ENCODE data around the gene COG4.

The COG4 gene

GRCh38 chr16:70437582-70438557 lies 85.5 kb downstream of the COG4 start:
- Histone ChIP-seq H3K36me3 (ENCODE audit: control insufficient read depth in 1 of 2, insufficient read depth in 2 of 2, low read length in 2 of 2) (peaks cover 0 to 4% of the 10 kb centered on the region in 2 donors), H3K27ac (ENCODE audit: low read length) (peak overlapping the region; percentile 60), H3K9me3 (ENCODE audit: control insufficient read depth in 1 of 2, low read length in 2 of 2) (no peaks in the 10 kb centered on the region), H3K4me1 (ENCODE audit: control insufficient read depth in 1 of 2, insufficient read depth in 2 of 2, low read length in 2 of 2) (peaks cover 20 to 40% of the 10 kb centered on the region in 2 donors), H3K27me3 (ENCODE audit: low read depth, low read length) (no peaks in the 10 kb centered on the region), H3K4me3 (ENCODE audit: low read depth in 1 of 2, low read length in 2 of 2) (peak overlapping the region; percentile 83 to 84)

DNA sequence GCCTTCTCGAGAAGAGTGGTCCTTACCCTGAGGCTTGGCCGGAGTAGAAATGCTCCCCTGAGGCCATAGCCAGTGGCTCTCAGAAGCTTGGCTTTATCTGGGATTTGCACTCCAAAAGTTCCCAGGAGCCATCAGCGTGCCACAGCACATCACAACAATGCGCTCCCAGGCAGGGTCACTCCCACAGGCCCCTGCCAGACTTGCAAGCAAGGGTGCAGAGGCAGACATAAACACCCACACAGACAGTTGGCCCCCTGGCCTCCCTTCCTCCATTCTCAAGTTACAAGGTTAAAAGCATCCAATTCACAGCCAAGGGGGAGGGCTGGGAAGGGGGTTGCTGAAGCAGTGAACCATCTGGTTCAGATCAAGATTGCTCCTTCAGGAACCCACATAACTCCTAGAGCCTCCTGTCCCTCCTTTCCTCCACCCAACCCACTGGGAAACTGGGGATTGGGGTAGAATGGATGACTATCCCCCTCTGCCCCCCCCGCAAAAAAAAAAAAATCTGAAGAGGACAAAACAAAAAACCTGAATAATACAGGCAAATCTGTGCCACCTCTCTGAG lies 86.3 kb downstream of the COG4 start:
- Histone ChIP-seq H3K9me3 (ENCODE audit: control insufficient read depth in 1 of 2, low read length in 2 of 2) (no peaks in the 10 kb centered on the region), H3K4me3 (ENCODE audit: low read depth in 1 of 2, low read length in 2 of 2) (peak overlapping the region; percentile 83 to 84), H3K36me3 (ENCODE audit: control insufficient read depth in 1 of 2, insufficient read depth in 2 of 2, low read length in 2 of 2) (peaks cover 0 to 4% of the 10 kb centered on the region in 2 donors), H3K27me3 (ENCODE audit: low read depth, low read length) (no peaks in the 10 kb centered on the region), H3K27ac (ENCODE audit: low read length) (no peak overlapping the region), H3K4me1 (ENCODE audit: control insufficient read depth in 1 of 2, insufficient read depth in 2 of 2, low read length in 2 of 2) (peaks cover 24 to 47% of the 10 kb centered on the region in 2 donors)

GRCh38 chr16:70434484-70435260 lies 88.7 kb downstream of the COG4 start:
- peaks cover 39 to 64% of the 10 kb centered on the region in 2 donors for H3K4me1 ChIP-seq (ENCODE audit: control insufficient read depth in 1 of 2, insufficient read depth in 2 of 2, low read length in 2 of 2)
- H3K27ac ChIP-seq (ENCODE audit: low read length) = no peak overlapping the region

GRCh38 chr16:70433458-70434103 lies 89.8 kb downstream of the COG4 start:
- Histone ChIP-seq H3K36me3 (ENCODE audit: control insufficient read depth in 1 of 2, insufficient read depth in 2 of 2, low read length in 2 of 2) (peaks cover 0 to 4% of the 10 kb centered on the region in 2 donors), H3K9me3 (ENCODE audit: control insufficient read depth in 1 of 2, low read length in 2 of 2) (no peaks in the 10 kb centered on the region), H3K27ac (ENCODE audit: low read length) (peak overlapping the region; percentile 46), H3K4me1 (ENCODE audit: control insufficient read depth in 1 of 2, insufficient read depth in 2 of 2, low read length in 2 of 2) (peaks cover 44 to 66% of the 10 kb centered on the region in 2 donors), H3K27me3 (ENCODE audit: low read depth, low read length) (no peaks in the 10 kb centered on the region), H3K4me3 (ENCODE audit: low read depth in 1 of 2, low read length in 2 of 2) (peak overlapping the region in 1 of 2 donors; percentile 10)

More at GRCh38 chr16:70434484-70435260, 88.7 kb downstream of the COG4 start:
- peaks cover 0 to 4% of the 10 kb centered on the region in 2 donors for H3K36me3 ChIP-seq (ENCODE audit: control insufficient read depth in 1 of 2, insufficient read depth in 2 of 2, low read length in 2 of 2)
- no peaks in the 10 kb centered on the region for H3K27me3 ChIP-seq (ENCODE audit: low read depth, low read length)
- H3K9me3 ChIP-seq (ENCODE audit: control insufficient read depth in 1 of 2, low read length in 2 of 2) = no peaks in the 10 kb centered on the region
- no peak overlapping the region for H3K4me3 ChIP-seq (ENCODE audit: low read depth in 1 of 2, low read length in 2 of 2)

DNA sequence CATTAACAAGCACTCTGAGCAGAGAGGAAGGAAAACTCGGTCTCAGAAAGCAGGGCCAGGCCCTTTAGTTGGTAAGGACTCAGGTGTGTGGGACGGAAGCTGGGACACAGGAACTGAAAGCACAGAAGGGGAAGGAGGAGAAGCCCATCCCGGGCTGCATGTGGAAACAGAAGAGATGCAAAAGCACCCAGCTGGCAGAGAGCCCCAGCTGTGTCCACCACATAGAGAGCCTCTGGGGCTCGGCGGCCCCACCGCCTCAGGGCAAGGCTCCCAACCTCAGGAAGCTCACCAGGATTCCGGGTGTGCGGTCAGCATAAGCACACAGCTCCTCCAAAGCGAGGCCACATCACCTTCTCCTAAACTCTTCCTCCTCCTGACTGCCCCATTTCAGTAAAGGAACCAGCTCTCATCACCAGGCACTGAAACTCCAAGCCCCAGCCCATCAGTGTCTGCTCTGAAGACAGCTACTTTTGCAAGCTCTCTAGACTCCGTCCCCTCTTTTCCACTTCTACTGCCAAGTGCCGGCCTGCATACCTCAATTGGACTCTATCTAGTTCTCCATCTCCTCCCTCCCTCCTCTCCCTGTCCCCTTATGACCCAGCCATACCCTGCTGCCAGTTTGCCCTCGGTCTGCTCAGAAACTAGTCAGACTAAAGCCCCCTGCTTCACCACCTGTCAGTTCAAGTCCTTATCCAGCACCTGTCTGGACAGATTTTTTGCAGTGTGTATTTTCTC lies 90.5 kb downstream of the COG4 start:
- peak overlapping the region; percentile 46 for H3K27ac ChIP-seq (ENCODE audit: low read length)
- peaks cover 50 to 68% of the 10 kb centered on the region in 2 donors for H3K4me1 ChIP-seq (ENCODE audit: control insufficient read depth in 1 of 2, insufficient read depth in 2 of 2, low read length in 2 of 2)
- H3K36me3 ChIP-seq (ENCODE audit: control insufficient read depth in 1 of 2, insufficient read depth in 2 of 2, low read length in 2 of 2) = peaks cover 0 to 4% of the 10 kb centered on the region in 2 donors
- H3K4me3 ChIP-seq (ENCODE audit: low read depth in 1 of 2, low read length in 2 of 2) = peak overlapping the region in 1 of 2 donors; percentile 10
- no peaks in the 10 kb centered on the region for H3K27me3 ChIP-seq (ENCODE audit: low read depth, low read length)
- H3K9me3 ChIP-seq (ENCODE audit: control insufficient read depth in 1 of 2, low read length in 2 of 2) = no peaks in the 10 kb centered on the region

GRCh38 chr16:70432356-70432722 lies 91.0 kb downstream of the COG4 start:
- no peaks in the 10 kb centered on the region for H3K9me3 ChIP-seq (ENCODE audit: control insufficient read depth in 1 of 2, low read length in 2 of 2)
- H3K36me3 ChIP-seq (ENCODE audit: control insufficient read depth in 1 of 2, insufficient read depth in 2 of 2, low read length in 2 of 2) = peaks cover 0 to 4% of the 10 kb centered on the region in 2 donors
- peak overlapping the region; percentile 46 for H3K27ac ChIP-seq (ENCODE audit: low read length)
- H3K27me3 ChIP-seq (ENCODE audit: low read depth, low read length) = no peaks in the 10 kb centered on the region
- peak overlapping the region in 1 of 2 donors; percentile 10 for H3K4me3 ChIP-seq (ENCODE audit: low read depth in 1 of 2, low read length in 2 of 2)
- peaks cover 53 to 68% of the 10 kb centered on the region in 2 donors for H3K4me1 ChIP-seq (ENCODE audit: control insufficient read depth in 1 of 2, insufficient read depth in 2 of 2, low read length in 2 of 2)

GRCh38 chr16:70430667-70431536 lies 92.5 kb downstream of the COG4 start:
- Histone ChIP-seq H3K36me3 (ENCODE audit: control insufficient read depth in 1 of 2, insufficient read depth in 2 of 2, low read length in 2 of 2) (peaks cover 0 to 4% of the 10 kb centered on the region in 2 donors), H3K4me3 (ENCODE audit: low read depth in 1 of 2, low read length in 2 of 2) (no peak overlapping the region), H3K4me1 (ENCODE audit: control insufficient read depth in 1 of 2, insufficient read depth in 2 of 2, low read length in 2 of 2) (peaks cover 46 to 68% of the 10 kb centered on the region in 2 donors), H3K27me3 (ENCODE audit: low read depth, low read length) (no peaks in the 10 kb centered on the region), H3K27ac (ENCODE audit: low read length) (peak overlapping the region; percentile 77), H3K9me3 (ENCODE audit: control insufficient read depth in 1 of 2, low read length in 2 of 2) (no peaks in the 10 kb centered on the region)
